Measurements from ENCODE around the gene LRRC4C. TPM values are rescaled to one million over a fixed set of nuclear protein-coding genes. Genes with fewer than 3 reads are reported as not detected.

The LRRC4C gene
- total RNA-seq, 1 experiment from 2014 or later, result 0.15 TPM

DNA sequence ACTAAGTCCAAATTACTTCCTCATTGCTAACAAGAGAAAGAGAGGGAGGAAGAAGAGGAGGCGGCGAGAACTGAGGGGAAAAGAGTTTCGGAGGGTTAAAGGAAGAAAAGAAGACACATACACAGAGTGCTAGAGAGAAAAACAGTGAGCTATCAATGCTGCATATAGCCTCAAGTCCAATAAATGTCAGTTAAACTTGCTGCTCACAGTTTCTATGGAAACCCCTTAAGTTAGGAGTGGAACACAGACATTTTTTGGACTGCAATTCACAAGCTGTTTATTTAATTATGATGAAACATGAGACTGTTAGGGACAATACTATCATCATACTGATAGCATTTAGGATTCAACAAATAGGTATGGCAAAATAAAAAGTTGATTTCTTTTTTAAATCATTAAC, 1320.4 kb downstream of the LRRC4C start:
- CTCF ChIA-PET, result no interaction called here
- no peaks in the 10 kb centered on the region for H3K4me1 ChIP-seq (ENCODE audit: control insufficient read depth, insufficient read depth, low read length)
- in situ Hi-C loops (cut with HindIII; ENCODE audit: low pct_unique_long_range_greater_than_20kb, low sequenced_read_pairs), result no loop called here

GRCh38 chr11:40134820-40135570, 1324.5 kb downstream of the LRRC4C start:
- Histone ChIP-seq H3K36me3 (ENCODE audit: control insufficient read depth, insufficient read depth, low read length) (no peaks in the 10 kb centered on the region), H3K4me1 (ENCODE audit: control insufficient read depth, insufficient read depth, low read length) (no peaks in the 10 kb centered on the region), H3K27me3 (ENCODE audit: control insufficient read depth, insufficient read depth, low read length) (no peaks in the 10 kb centered on the region), H3K4me3 (ENCODE audit: low read depth in 2 of 2, low read length in 2 of 2) (no peak overlapping the region), H3K9me3 (ENCODE audit: control insufficient read depth, insufficient read depth, low read depth, low read length) (no peaks in the 10 kb centered on the region), H3K27ac (ENCODE audit: low read length) (no peak overlapping the region)
- no TSS peak for BruUV-seq (replicated peaks)
- ATAC-seq (no peak), DNase-seq (ENCODE audit: low read depth, low spot score) (no peak)
- TF ChIP-seq TCF7L2 (IDR thresholded peaks at IDR 0.05; ENCODE audit: low read depth, low read length) (no peak), POLR2AphosphoS5 (IDR thresholded peaks at IDR 0.05; ENCODE audit: low read depth, low read length) (no peak), SIN3A (IDR thresholded peaks at IDR 0.05; ENCODE audit: borderline replicate concordance, insufficient read depth, low read depth, low read length) (no peak)
- TF ChIP-seq, protein P1, sequence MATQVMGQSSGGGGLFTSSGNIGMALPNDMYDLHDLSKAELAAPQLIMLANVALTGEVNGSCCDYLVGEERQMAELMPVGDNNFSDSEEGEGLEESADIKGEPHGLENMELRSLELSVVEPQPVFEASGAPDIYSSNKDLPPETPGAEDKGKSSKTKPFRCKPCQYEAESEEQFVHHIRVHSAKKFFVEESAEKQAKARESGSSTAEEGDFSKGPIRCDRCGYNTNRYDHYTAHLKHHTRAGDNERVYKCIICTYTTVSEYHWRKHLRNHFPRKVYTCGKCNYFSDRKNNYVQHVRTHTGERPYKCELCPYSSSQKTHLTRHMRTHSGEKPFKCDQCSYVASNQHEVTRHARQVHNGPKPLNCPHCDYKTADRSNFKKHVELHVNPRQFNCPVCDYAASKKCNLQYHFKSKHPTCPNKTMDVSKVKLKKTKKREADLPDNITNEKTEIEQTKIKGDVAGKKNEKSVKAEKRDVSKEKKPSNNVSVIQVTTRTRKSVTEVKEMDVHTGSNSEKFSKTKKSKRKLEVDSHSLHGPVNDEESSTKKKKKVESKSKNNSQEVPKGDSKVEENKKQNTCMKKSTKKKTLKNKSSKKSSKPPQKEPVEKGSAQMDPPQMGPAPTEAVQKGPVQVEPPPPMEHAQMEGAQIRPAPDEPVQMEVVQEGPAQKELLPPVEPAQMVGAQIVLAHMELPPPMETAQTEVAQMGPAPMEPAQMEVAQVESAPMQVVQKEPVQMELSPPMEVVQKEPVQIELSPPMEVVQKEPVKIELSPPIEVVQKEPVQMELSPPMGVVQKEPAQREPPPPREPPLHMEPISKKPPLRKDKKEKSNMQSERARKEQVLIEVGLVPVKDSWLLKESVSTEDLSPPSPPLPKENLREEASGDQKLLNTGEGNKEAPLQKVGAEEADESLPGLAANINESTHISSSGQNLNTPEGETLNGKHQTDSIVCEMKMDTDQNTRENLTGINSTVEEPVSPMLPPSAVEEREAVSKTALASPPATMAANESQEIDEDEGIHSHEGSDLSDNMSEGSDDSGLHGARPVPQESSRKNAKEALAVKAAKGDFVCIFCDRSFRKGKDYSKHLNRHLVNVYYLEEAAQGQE (IDR thresholded peaks at IDR 0.05; ENCODE audit: insufficient read depth in 1 of 2, low read depth in 2 of 2, low read length in 1 of 2), result no peak
- TF ChIP-seq, protein P2, sequence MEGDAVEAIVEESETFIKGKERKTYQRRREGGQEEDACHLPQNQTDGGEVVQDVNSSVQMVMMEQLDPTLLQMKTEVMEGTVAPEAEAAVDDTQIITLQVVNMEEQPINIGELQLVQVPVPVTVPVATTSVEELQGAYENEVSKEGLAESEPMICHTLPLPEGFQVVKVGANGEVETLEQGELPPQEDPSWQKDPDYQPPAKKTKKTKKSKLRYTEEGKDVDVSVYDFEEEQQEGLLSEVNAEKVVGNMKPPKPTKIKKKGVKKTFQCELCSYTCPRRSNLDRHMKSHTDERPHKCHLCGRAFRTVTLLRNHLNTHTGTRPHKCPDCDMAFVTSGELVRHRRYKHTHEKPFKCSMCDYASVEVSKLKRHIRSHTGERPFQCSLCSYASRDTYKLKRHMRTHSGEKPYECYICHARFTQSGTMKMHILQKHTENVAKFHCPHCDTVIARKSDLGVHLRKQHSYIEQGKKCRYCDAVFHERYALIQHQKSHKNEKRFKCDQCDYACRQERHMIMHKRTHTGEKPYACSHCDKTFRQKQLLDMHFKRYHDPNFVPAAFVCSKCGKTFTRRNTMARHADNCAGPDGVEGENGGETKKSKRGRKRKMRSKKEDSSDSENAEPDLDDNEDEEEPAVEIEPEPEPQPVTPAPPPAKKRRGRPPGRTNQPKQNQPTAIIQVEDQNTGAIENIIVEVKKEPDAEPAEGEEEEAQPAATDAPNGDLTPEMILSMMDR (IDR thresholded peaks at IDR 0.05), result no peak
- in situ Hi-C loops (cut with HindIII; ENCODE audit: low pct_unique_long_range_greater_than_20kb, low sequenced_read_pairs), result no loop called here
- CTCF ChIA-PET, result no interaction called here
- intact Hi-C loops (cut with micrococcal nuclease; ENCODE audit: unreplicated experiment), result no loop called here
- POLR2A ChIA-PET, result no interaction called here

More for the DNA sequence above, 1320.4 kb downstream of the LRRC4C start:
- intact Hi-C loops (cut with micrococcal nuclease; ENCODE audit: unreplicated experiment), result no loop called here
- Histone ChIP-seq H3K36me3 (ENCODE audit: control insufficient read depth, insufficient read depth, low read length) (no peaks in the 10 kb centered on the region), H3K27ac (ENCODE audit: low read length) (no peak overlapping the region), H3K27me3 (ENCODE audit: control insufficient read depth, insufficient read depth, low read length) (no peaks in the 10 kb centered on the region), H3K9me3 (ENCODE audit: control insufficient read depth, insufficient read depth, low read depth, low read length) (no peaks in the 10 kb centered on the region), H3K4me3 (ENCODE audit: low read depth in 2 of 2, low read length in 2 of 2) (no peak overlapping the region)
- no peak for ATAC-seq
- no peak for DNase-seq (ENCODE audit: low read depth, low spot score)
- TF ChIP-seq SIN3A (IDR thresholded peaks at IDR 0.05; ENCODE audit: borderline replicate concordance, insufficient read depth, low read depth, low read length), result no peak
- TF ChIP-seq TCF7L2 (IDR thresholded peaks at IDR 0.05; ENCODE audit: low read depth, low read length), result no peak
- TF ChIP-seq, protein P2 (IDR thresholded peaks at IDR 0.05), result no peak
- TF ChIP-seq, protein P1 (IDR thresholded peaks at IDR 0.05; ENCODE audit: insufficient read depth in 1 of 2, low read depth in 2 of 2, low read length in 1 of 2), result no peak
- TF ChIP-seq POLR2AphosphoS5 (IDR thresholded peaks at IDR 0.05; ENCODE audit: low read depth, low read length), result no peak
- no TSS peak for BruUV-seq (replicated peaks)
- POLR2A ChIA-PET, result no interaction called here

Measured in Panc1 (cell line).